HG02943 (cell line): ENCODE measurements around the gene CFAP46.

Source experiments
- ATAC-seq: cut with Tn5 transposase; IDR thresholded peaks from one replicate; pipeline ENCODE4 v1.9.1; 2021; ENCODE audit warnings: mild to moderate bottlenecking, low read depth, moderate library complexity; ENCODE audit not compliant: unreplicated experiment

The CFAP46 gene

GRCh38 chr10:132764108-132764507 is 178.3 kb downstream of the CFAP46 start:
- ATAC-seq, result no peak

GRCh38 chr10:132763545-132763944 is 178.8 kb downstream of the CFAP46 start:
- no peak for ATAC-seq

GRCh38 chr10:132762267-132762666 is 180.1 kb downstream of the CFAP46 start:
- ATAC-seq, result no peak

- no peak for ATAC-seq
These were observed 180.8 kb downstream of the CFAP46 start for GRCh38 chr10:132761395-132762060.

DNA sequence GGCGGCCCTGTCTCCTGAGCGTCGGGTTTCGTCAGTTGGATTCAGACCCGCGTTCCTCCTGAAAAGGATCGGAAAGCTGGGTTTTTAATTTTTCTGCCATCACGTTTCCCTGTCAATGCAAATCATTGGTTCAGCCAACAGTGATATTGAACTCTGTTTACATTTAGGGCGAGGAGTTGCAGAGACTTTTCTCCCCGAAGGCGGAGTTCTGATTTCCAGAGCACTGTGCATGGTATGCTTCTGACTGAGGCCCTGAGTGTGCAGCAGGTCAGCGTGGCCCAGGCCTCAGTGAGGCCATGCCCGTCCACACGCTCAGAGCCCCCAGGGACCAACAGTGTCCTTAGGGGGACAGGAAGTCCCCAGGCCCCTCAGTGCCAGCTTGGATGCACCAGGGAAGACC is 183.5 kb downstream of the CFAP46 start:
- no peak for ATAC-seq
